LNCAP (cell line): Measurements from ENCODE around the gene CATSPER1.

ENCODE experiments used
- CTCF ChIP-seq: fragments of 450-650 bp; IDR thresholded peaks from 2 replicates; pipeline ENCODE4 v1.5.1; 2017; ENCODE audit warnings: mild to moderate bottlenecking

The CATSPER1 gene

GRCh38 chr11:66014804-66015453, 11.3 kb downstream of the CATSPER1 start:
- no peak for TF ChIP-seq CTCF

GRCh38 chr11:66013762-66014100, 12.5 kb downstream of the CATSPER1 start:
- TF ChIP-seq CTCF, result no peak

DNA sequence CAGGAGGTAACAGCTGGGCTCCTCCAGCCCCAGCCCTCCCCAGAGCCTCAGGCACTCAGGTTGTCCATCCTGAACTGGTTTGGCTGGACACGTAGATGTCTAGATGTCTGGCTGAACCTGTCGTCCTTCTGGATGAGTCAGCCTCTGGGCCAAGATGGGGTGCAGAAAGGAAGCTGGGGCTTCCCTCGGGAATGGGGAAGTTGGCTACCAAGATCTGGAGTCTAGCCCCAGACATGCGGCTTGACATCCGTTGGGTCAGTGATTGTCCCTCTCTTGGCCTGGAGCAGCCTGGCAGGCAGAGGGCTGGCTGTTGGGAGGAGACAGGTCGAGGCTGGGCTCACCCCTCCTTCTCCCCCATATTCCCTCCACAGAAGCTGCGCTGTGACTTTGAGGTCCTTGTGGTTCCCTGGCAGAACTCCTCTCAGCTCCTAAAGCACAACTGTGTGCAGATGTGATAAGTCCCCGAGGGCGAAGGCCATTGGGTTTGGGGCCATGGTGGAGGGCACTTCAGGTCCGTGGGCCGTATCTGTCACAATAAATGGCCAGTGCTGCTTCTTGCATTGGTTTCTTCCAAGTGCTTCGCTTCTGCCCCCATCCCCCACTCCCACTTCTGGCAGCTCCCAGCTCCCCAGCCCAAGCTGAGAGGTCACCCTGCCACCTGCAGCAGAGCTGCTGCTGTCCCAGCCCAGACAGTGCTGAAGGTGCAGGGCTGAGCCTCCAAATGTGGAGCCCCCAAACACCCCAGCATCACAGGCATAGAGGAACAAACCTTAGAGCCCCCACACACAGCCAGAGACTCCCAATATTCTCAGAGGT, 13.1 kb downstream of the CATSPER1 start:
- TF ChIP-seq CTCF, result no peak

GRCh38 chr11:66012371-66012945, 13.8 kb downstream of the CATSPER1 start:
- no peak for TF ChIP-seq CTCF

GRCh38 chr11:66011785-66012303, 14.4 kb downstream of the CATSPER1 start, which contains the start of gene CST6:
Gene CST6, plus strand, starts transcription at chr11:66012008. Its CDS starts 37 bp downstream, at chr11:66012045.
- TF ChIP-seq CTCF, result no peak

DNA sequence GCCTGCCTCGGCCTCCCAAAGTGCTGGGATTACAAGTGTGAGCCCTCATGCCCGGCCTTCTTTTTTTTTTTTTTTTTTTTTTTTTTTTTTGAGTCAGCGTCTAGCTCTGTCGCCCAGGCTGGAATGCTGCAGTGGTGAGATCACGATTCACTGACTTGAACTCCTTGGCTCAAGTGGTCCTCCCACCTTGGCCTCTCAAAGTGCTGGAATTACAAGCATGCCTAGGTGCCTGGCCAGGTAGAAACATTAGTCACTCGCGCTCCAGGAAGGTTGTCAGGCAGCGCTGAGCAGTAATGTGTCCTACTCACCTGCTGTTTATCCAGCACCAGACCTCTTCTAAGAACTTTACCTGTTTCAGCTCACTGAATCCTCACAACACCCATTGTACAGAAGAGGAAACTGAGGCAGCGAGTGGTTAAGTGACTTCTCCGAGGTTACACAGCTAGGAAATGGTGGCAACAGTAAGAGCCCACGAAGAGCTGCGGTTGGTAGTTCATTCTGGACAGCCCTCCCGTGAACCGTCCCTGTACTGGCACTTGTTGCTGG, 15.0 kb downstream of the CATSPER1 start:
- TF ChIP-seq CTCF, result no peak

DNA sequence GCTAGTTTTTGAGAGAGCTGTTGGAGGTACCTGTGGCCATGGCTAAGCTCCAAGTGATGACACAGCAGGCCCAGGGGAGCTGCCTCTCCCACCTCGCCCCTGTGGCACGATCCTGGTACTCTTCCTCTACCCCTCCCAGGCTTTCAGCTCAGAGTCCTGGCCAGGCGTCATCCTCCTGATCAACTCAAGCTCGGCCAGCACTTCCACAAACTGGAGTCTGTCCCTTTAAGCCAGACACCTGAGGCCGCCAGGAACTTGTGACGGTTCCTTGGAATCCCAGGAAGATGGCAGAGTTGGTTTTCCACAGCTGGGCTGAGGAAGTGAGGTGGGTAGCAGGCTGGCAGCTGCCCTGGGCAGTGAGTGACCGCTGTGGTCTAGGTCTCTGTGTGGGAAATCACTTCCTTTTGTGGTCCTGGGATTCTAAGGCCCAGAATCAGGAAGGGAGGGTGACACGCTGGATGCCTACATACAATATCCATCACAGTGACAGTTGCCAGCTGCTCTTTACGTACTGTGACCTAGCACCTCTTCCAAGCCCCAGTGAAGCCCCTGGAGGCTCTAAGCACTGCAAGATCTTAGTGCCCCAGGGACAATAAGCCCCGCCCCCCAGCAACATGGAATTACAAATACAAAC, 17.7 kb downstream of the CATSPER1 start:
- TF ChIP-seq CTCF, result no peak
